GM12875 (cell line): Measurements from ENCODE around the gene MRPS18A.
"Not testable (repeated sequence)": the region's sequence is repeated elsewhere in the genome, so short reads cannot be mapped to it uniquely, and the experiment has no call there.

Source experiments
- H3K4me3 ChIP-seq: one replicate; pipeline ENCODE4 v1.5.1; 2011; ENCODE audit warnings: low read depth, low read length, control low read depth
- TF ChIP-seq, protein P1 (sequence below): IDR thresholded peaks from 2 replicates; pipeline ENCODE4 v1.5.1; 2011; ENCODE audit warnings: low read depth, mild to moderate bottlenecking, control low read depth, inconsistent platforms, low read length, moderate library complexity, borderline replicate concordance; ENCODE audit not compliant: insufficient read depth

MRPS18A gene

DNA sequence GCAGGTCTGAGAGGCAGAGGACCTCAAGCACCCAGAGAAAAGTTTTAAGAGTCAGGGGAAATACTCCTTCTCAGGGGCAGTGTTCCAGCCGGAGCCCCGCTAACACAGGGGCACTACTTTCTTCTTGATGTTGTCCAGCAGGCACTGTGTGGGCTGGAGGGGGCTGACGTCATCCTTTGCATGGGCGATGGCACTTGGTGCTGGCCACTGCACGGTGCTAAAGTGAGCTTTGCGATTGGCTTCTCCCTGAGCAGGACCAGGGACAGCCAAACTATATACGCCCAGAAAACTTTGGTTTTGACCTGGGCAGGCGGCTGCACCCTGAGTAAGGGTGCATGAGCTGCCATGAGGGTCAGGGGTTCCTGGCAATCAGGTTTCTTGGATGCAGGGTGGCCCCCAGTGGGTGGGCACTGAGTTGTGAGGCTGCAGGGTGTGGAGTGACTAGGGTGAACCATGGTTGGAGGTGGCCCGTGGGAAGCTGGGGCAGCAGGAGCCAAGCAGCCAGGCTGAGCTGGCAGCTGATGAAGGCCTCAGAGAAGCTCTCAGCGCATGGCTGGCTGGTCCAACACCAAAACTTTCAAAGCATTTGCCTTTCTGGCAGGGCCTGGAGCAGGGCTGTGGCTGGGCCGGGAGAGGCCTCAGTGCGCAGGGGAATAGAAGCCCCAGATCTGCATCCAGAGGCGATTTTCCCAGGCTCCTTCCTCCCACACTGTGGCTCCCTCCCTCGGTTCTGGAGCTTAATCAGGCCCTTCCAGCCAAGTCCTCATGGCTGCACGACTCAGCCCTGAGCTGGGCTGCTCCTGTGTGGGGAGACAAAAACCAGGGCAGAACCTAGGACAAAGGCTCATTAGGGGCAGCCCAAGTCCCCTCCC lies 18.3 kb downstream of the MRPS18A start:
- H3K4me3 ChIP-seq = no peak overlapping the region
- TF ChIP-seq, protein P1, sequence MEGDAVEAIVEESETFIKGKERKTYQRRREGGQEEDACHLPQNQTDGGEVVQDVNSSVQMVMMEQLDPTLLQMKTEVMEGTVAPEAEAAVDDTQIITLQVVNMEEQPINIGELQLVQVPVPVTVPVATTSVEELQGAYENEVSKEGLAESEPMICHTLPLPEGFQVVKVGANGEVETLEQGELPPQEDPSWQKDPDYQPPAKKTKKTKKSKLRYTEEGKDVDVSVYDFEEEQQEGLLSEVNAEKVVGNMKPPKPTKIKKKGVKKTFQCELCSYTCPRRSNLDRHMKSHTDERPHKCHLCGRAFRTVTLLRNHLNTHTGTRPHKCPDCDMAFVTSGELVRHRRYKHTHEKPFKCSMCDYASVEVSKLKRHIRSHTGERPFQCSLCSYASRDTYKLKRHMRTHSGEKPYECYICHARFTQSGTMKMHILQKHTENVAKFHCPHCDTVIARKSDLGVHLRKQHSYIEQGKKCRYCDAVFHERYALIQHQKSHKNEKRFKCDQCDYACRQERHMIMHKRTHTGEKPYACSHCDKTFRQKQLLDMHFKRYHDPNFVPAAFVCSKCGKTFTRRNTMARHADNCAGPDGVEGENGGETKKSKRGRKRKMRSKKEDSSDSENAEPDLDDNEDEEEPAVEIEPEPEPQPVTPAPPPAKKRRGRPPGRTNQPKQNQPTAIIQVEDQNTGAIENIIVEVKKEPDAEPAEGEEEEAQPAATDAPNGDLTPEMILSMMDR = no peak

DNA sequence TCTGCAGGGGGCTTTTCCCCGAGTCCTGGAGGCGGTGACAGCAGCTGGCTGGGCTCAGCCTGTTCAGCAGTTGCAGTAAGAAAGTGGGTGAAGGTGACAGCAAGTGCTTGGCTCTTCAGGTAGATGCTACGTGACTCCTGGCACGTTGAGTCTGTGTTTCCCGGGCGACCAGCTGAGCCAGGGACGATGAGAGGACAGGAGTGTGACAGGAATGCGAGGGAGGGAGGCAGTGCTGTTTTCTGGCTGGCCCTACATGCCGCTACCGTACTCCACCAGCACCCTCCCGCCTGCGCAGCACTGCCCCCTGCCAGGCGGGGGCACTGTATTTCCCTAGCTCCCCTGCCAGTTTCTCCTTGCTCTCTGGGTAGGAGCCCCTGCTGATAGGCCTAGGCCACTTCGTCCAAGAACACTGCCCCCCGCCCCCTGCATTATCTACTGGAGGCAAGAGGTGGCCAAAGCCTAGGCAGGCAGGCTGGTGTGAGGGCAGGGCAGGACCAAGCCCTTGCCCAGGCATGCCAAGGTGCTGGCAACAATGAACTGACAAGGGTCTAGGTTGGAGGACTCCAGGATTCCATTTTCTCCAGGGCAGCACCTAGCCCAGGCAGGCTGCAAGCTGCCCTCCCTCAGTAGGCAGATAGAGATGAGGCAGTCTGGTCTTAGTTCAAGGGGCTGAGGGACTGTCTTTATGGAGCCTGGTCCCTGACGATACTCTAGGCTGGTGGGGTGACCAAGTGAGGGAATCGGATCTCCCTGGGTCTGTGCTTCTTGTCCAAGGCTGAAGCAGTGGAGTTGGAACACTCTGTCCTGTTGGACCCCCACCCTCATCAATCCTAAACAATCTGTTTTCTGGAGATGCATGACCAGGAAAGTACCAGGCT lies 19.2 kb downstream of the MRPS18A start:
- H3K4me3 ChIP-seq = no peak overlapping the region
- TF ChIP-seq, protein P1 = peak; percentile 84

DNA sequence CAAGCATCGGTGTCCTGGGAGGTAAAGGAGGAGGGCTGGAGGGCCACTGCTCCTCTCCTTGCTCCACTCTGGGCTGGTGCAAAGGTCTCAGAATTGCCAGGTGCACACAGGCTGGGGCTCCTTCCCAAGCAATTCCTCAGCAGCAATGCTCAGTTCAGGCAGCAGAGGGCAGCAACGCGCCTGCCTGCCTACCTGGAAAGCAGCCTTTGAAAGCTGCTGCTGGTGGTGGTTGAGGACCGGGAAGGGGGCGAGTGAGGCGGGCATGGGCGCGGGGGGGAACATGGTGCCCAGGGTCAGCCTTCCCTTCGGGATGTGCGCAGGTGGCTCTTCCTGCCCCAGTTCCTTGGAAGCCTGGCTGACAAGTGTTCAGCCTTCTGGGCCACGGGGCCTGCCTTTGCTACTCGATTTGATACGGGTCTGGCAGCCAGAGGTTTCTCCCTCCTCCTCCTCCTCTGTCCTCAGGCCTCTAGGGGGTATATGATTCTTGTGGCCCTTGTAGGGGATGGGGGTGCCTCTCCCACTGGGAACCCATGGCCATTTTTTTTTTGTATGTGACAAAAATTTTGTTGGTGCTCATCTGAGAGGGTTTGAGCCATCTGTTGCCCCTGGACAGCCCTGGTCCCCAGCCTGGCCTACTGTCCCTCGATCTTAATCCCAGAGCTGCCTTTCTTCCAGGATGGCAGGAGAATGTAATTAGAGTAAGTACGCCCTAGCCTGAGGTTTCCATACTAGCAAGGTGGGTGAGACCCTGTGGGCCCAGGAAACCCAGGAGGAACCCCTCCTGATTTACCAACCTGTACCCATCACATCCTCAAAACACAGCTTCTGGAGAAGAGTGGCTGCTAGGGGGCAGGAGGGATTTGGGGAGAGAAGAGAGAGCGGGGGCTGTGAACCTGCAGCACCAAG lies 20.1 kb downstream of the MRPS18A start:
- H3K4me3 ChIP-seq = no peak overlapping the region
- TF ChIP-seq, protein P1 = peak; percentile 96

DNA sequence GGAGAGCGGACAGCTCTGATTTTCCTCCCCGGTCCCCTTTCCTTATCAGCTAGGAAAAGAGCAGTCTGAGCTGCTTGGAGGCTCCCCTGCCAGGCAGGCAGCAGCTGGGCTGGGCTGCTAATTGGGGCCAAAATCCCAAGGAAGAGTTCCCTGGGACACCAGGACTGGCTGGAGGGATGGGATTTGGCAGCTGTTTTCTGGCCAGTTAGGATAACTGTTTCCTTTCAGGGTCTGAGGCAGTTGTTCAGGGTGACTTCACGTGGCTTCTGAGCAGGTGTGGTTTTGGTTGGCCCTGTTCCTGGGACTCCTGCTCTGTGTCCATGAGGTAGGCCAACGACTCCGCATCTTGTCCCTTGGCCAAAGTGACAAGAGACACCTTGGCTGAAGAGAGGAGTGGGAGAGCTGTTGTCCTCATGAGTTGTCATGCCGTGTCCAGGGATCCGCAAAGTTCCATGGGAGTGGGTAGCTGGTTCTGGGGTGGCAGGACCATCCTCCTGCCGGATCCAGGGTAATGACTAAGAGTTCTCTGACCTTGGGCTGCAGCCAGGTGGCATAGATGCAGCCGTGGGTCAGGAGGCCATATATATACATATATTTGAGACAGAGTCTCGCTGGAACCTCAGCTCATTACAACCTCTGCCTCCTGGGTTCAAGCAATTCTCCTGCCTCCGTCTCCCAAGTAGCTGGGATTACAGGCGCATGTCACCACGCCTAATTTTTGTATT lies 21.2 kb downstream of the MRPS18A start:
- H3K4me3 ChIP-seq = no peak overlapping the region
- TF ChIP-seq, protein P1 = no peak

DNA sequence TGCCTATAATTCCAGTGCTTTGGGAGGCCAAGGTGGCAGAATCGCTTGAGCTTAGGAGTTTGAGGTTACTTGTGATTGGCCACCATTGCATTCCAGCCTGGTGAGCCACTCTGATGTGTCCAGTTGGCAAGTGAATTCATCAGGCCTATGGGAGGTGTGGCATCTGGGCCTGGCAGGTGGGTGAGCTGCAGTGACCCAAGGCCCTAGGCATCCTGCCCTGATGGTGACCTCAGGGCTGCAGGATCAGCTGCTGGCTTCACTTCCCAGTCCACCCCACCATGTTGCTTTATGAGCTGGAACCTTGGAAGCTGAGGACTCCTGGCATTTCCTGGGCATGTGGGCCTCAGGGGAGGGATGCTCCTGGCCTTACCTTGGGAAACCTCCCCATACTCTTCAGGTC lies 22.2 kb downstream of the MRPS18A start:
- TF ChIP-seq, protein P1 = no peak
- H3K4me3 ChIP-seq = no peak overlapping the region

DNA sequence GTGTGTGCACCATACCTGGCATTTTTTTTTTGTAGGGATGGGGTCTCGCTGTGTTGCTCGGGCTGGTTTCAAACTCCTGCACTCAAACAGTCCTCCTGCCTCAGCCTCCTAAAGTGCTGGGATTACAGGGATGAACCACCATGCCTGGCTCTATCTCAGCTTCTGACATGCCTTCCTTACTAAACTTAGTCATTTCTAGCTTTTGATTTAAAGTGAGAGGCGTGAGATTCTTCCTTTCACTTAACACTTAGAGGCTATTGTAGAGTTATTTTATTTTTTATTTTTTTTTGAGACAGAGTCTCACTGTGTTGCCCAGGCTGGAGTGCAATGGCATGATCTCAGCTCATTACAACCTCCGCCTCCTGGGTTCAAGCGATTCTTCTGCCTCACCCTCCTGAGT lies 24.6 kb downstream of the MRPS18A start:
- H3K4me3 ChIP-seq = not testable (repeated sequence)
